IMR-90 (cell line): ENCODE results near the gene COL25A1. TPM values are rescaled to one million over a fixed set of nuclear protein-coding genes. Genes with fewer than 3 reads are reported as not detected.
"Not testable (repeated sequence)": the region's sequence is repeated elsewhere in the genome, so short reads cannot be mapped to it uniquely, and the experiment has no call there.

ENCODE experiments used
- ATAC-seq: fragments of 200-7000 bp; cut with Tn5 transposase; 2 replicates; pipeline ENCODE4 v1.9.1; 2020; ENCODE audit warnings: low read depth, mild to moderate bottlenecking, moderate library complexity
- BruUV-seq: library from RNA; stranded (reverse); fragments of 400-500 nt; replicated peaks from 2 replicates; lab custom pipeline; 2021; lab: Mats Ljungman, UMichigan
- CTCF ChIA-PET: fragments of 300-600 bp; formaldehyde crosslinking; extraction: SDS; loops from one replicate; lab custom pipeline; 2021; ENCODE audit warnings: antibody characterized with exemption; lab: Yijun Ruan, JAX
- POLR2A ChIA-PET: fragments of 300-600 bp; sonication (Branson Sonifier 250); formaldehyde crosslinking; loops from one replicate; lab custom pipeline; 2022; ENCODE audit warnings: antibody characterized with exemption; ENCODE audit not compliant: unreplicated experiment; lab: Charles Lee
- DNase-seq: peaks from one replicate; pipeline ENCODE4 v3.0.0; 2013
- H2AFZ ChIP-seq: replicated peaks from 2 replicates; pipeline ENCODE3; 2013; ENCODE audit warnings: low read length, mild to moderate bottlenecking; ENCODE audit not compliant: poor library complexity
- H2AK5ac ChIP-seq: 2 replicates; pipeline ENCODE4 v1.6.1; 2013; ENCODE audit warnings: low read depth, low read length, inconsistent platforms
- H2AK9ac ChIP-seq: replicated peaks from 2 replicates; pipeline ENCODE3; 2013; ENCODE audit warnings: mild to moderate bottlenecking, low read depth, low read length, moderate library complexity; ENCODE audit not compliant: poor library complexity
- H2BK120ac ChIP-seq: 2 replicates; pipeline ENCODE4 v1.6.1; 2013; ENCODE audit warnings: low read depth, low read length, inconsistent platforms
- H2BK15ac ChIP-seq: 3 replicates; pipeline ENCODE4 v1.6.1; 2013; ENCODE audit warnings: low read depth, low read length, inconsistent platforms
- H2BK20ac ChIP-seq: 2 replicates; pipeline ENCODE4 v1.6.1; 2013; ENCODE audit warnings: low read depth, mild to moderate bottlenecking, inconsistent platforms, low read length, moderate library complexity
- H2BK5ac ChIP-seq: 2 replicates; pipeline ENCODE4 v1.6.1; 2013; ENCODE audit warnings: mild to moderate bottlenecking, low read depth, low read length, inconsistent platforms; ENCODE audit not compliant: poor library complexity, severe bottlenecking
- H3K14ac ChIP-seq: replicated peaks from 2 replicates; pipeline ENCODE4 v1.6.1; 2013; ENCODE audit warnings: low read depth, low read length, inconsistent platforms
- H3K18ac ChIP-seq: 2 replicates; pipeline ENCODE4 v1.6.1; 2013; ENCODE audit warnings: low read depth, low read length, control low read depth
- H3K23ac ChIP-seq: 2 replicates; pipeline ENCODE4 v1.6.1; 2013; ENCODE audit warnings: low read depth, low read length, inconsistent platforms
- H3K27ac ChIP-seq: 2 replicates; pipeline ENCODE4 v1.5.1; 2013; ENCODE audit warnings: mild to moderate bottlenecking, control low read depth, low read length; ENCODE audit not compliant: insufficient read depth
- H3K27me3 ChIP-seq: 2 replicates; pipeline ENCODE4 v1.6.1; 2013; ENCODE audit warnings: low read length; ENCODE audit not compliant: control insufficient read depth, insufficient read depth
- H3K36me3 ChIP-seq: 2 replicates; pipeline ENCODE4 v1.6.1; 2013; ENCODE audit warnings: low read length, mixed read lengths; ENCODE audit not compliant: control insufficient read depth, insufficient read depth
- H3K4ac ChIP-seq: 2 replicates; pipeline ENCODE4 v1.6.1; 2013; ENCODE audit warnings: low read depth, low read length, inconsistent platforms
- H3K4me1 ChIP-seq: 2 replicates; pipeline ENCODE4 v1.6.1; 2013; ENCODE audit warnings: low read length, mixed read lengths; ENCODE audit not compliant: control insufficient read depth, insufficient read depth
- H3K4me2 ChIP-seq: 2 replicates; pipeline ENCODE4 v1.6.1; 2013; ENCODE audit warnings: low read depth, mild to moderate bottlenecking, control low read depth, low read length, moderate library complexity
- H3K4me3 ChIP-seq: 2 replicates; pipeline ENCODE4 v1.5.1; 2013; ENCODE audit warnings: low read depth, mild to moderate bottlenecking, control low read depth, low read length, moderate library complexity; ENCODE audit not compliant: insufficient read depth
- H3K56ac ChIP-seq: 2 replicates; pipeline ENCODE4 v1.6.1; 2013; ENCODE audit warnings: low read length, inconsistent platforms; ENCODE audit not compliant: insufficient read depth; ENCODE audit errors: extremely low read depth
- H3K79me1 ChIP-seq, 2 experiments: 2 replicates each; pipeline ENCODE4 v1.6.1; 2013; ENCODE audit warnings: low read length in 2 of 2, inconsistent platforms in 1 of 2, low read depth in 1 of 2
- H3K9ac ChIP-seq: 2 replicates; pipeline ENCODE4 v1.6.1; 2013; ENCODE audit warnings: low read depth, low read length, control low read depth
- H3K9me1 ChIP-seq: 2 replicates; pipeline ENCODE4 v1.6.1; 2013; ENCODE audit warnings: low read length, inconsistent platforms; ENCODE audit not compliant: insufficient read depth
- H3K9me3 ChIP-seq: 2 replicates; pipeline ENCODE4 v1.6.1; 2013; ENCODE audit warnings: low read length; ENCODE audit not compliant: control insufficient read depth, insufficient read depth
- H4K20me1 ChIP-seq: 2 replicates; pipeline ENCODE4 v1.6.1; 2013; ENCODE audit warnings: low read length, inconsistent platforms; ENCODE audit not compliant: insufficient read depth
- H4K5ac ChIP-seq: 2 replicates; pipeline ENCODE4 v1.6.1; 2013; ENCODE audit warnings: mild to moderate bottlenecking, low read depth, low read length, control low read depth
- H4K8ac ChIP-seq, 2 experiments: 2 replicates each; pipeline ENCODE4 v1.6.1; 2013; ENCODE audit warnings: low read depth in 2 of 2, low read length in 2 of 2, control low read depth in 1 of 2, inconsistent platforms in 1 of 2
- H4K91ac ChIP-seq: 2 replicates; pipeline ENCODE4 v1.6.1; 2013; ENCODE audit warnings: low read depth, low read length, inconsistent platforms; ENCODE audit not compliant: insufficient read depth
- MAFK ChIP-seq: IDR thresholded peaks from 2 replicates; pipeline ENCODE4 v1.6.1; 2012; ENCODE audit warnings: low read depth, low read length, improper control_type of control experiment
- MXI1 ChIP-seq: IDR thresholded peaks from 2 replicates; pipeline ENCODE4 v1.6.1; 2012; ENCODE audit warnings: low read depth, mild to moderate bottlenecking, low read length, moderate library complexity, borderline replicate concordance
- RFX5 ChIP-seq: IDR thresholded peaks from 2 replicates; pipeline ENCODE4 v1.8.0; 2012; ENCODE audit warnings: low read depth, mild to moderate bottlenecking, low read length, moderate library complexity
- WGBS, 2 experiments: methylation state at CpG; one replicate each; pipeline versions ENCODE4 v1.1.5 to v1.1.7; 2013; ENCODE audit warnings: missing lambda C conversion rate in 2 of 2; ENCODE audit not compliant: insufficient read length in 1 of 2; ENCODE audit errors: extremely low coverage in 2 of 2; 5-methylcytosine and 5-hydroxymethylcytosine counted together
- dilution Hi-C: fragments of 300-500 bp; cut with HindIII; formaldehyde crosslinking; loops from one replicate; pipeline ENCODE4 v1.14.3; 2018; ENCODE audit warnings: low sequenced_read_pairs; ENCODE audit not compliant: unreplicated experiment
- in situ Hi-C: fragments of 300-500 bp; cut with MboI; formaldehyde crosslinking; loops from 3 replicates; pipeline ENCODE4 v1.14.3; 2019; ENCODE audit warnings: low sequenced_read_pairs, inconsistent platforms, mixed read lengths
- intact Hi-C: fragments of 100-400 bp; cut with micrococcal nuclease; formaldehyde crosslinking; loops from 2 replicates; pipeline ENCODE4 v1.10.0; 2022
- polyA plus RNA-seq, 3 experiments: library from polyadenylated mRNA; depleted of rRNA; stranded (reverse); fragments of >200 nt; gene quantifications; 2 replicates each; pipeline ENCODE4 v1.2.3, GENCODE V29; 2012; ENCODE audit warnings: low replicate concordance in 1 of 3
- total RNA-seq: library from RNA; depleted of rRNA; stranded (reverse); fragments of >200 nt; gene quantifications from 2 replicates; pipeline ENCODE4 v1.2.3, GENCODE V29; 2012

Gene COL25A1
- total and polyA plus RNA-seq, 2 of the 4 experiments (the other 2 are of a cell fraction) = under 0.01 to 0.05 TPM

GRCh38 chr4:109077505-109077904 lies 225.0 kb downstream of the COL25A1 start:
- peaks cover 8% of the 10 kb centered on the region for H3K4me1 ChIP-seq
- no peak overlapping the region for H3K27ac ChIP-seq
- DNase-seq = no peak
- CTCF ChIA-PET = interaction anchor here (0.7 kb wide), 1 partner anchor 67 kb away, joined by 3 read pairs; no protein-coding TSS in a partner anchor
- no peak overlapping the region for H4K8ac ChIP-seq
- H3K9me1 ChIP-seq = no peaks in the 10 kb centered on the region; the same call in 1 of the 2 replicates
- H3K4me2 ChIP-seq = no peak overlapping the region
- intact Hi-C loops (loop anchor here (5.0 kb wide), 2 partner anchors 195 to 230 kb away; no protein-coding TSS in a partner anchor), dilution Hi-C loops (no loop called here), in situ Hi-C loops (no loop called here)
- POLR2A ChIA-PET = no interaction called here
- no peak overlapping the region for H2BK120ac ChIP-seq
- TF ChIP-seq MAFK = no peak
- no peak for TF ChIP-seq RFX5
- no peak for TF ChIP-seq MXI1
- no CpG with 5 or more reads among the region's 3 CpGs for WGBS, 2 experiments
- BruUV-seq = no TSS peak
- H3K23ac ChIP-seq = no peak overlapping the region
- H3K56ac ChIP-seq = no peak overlapping the region
- no peak for ATAC-seq
- H4K20me1 ChIP-seq = no peaks in the 10 kb centered on the region
- no peak overlapping the region for H3K4me3 ChIP-seq
- peak overlapping the region; percentile 53; the same call in 1 of the 2 replicates for H3K18ac ChIP-seq
- no peak overlapping the region for H2AK5ac ChIP-seq
- H3K27me3 ChIP-seq = no peaks in the 10 kb centered on the region
- no peak overlapping the region for H2AK9ac ChIP-seq
- H4K91ac ChIP-seq = no peak overlapping the region
- no peak overlapping the region; the same call in 1 of the 2 replicates for H2BK20ac ChIP-seq
- H3K9ac ChIP-seq = no peak overlapping the region
- no peak overlapping the region for H2AFZ ChIP-seq
- no peak overlapping the region for H2BK5ac ChIP-seq
- H3K4ac ChIP-seq = no peak overlapping the region
- no peaks in the 10 kb centered on the region for H3K36me3 ChIP-seq
- 0 out of 3 replicates have a peak overlapping the region, but pooled peaks have one; percentile 1 for H2BK15ac ChIP-seq
- no peaks in the 10 kb centered on the region for H3K79me1 ChIP-seq
- no peak overlapping the region for H4K5ac ChIP-seq
- H3K9me3 ChIP-seq = no peaks in the 10 kb centered on the region
- no peak overlapping the region for H3K14ac ChIP-seq

- dilution Hi-C loops, H3K79me1 ChIP-seq, H3K18ac ChIP-seq, H2BK5ac ChIP-seq, H4K20me1 ChIP-seq, H3K9me3 ChIP-seq, H4K5ac ChIP-seq, H3K27me3 ChIP-seq, H3K9ac ChIP-seq, H3K14ac ChIP-seq, H3K4me2 ChIP-seq, H2AK9ac ChIP-seq, H3K4me1 ChIP-seq, H2BK120ac ChIP-seq, H4K8ac ChIP-seq, ATAC-seq, POLR2A ChIA-PET, H4K91ac ChIP-seq, BruUV-seq, in situ Hi-C loops, H3K4me3 ChIP-seq, H3K36me3 ChIP-seq, H3K56ac ChIP-seq, H3K9me1 ChIP-seq, H3K27ac ChIP-seq, H3K4ac ChIP-seq, H2AFZ ChIP-seq, DNase-seq, H3K23ac ChIP-seq, H2BK15ac ChIP-seq: not testable (repeated sequence)
- intact Hi-C loops = loop anchor here (5.0 kb wide), 2 partner anchors 194 to 229 kb away; no protein-coding TSS in a partner anchor
- CTCF ChIA-PET = interaction anchor here (0.7 kb wide), 1 partner anchor 66 kb away, joined by 3 read pairs; no protein-coding TSS in a partner anchor
- Histone ChIP-seq H2BK20ac (peak overlapping the region; percentile 46), H2AK5ac (0 out of 2 replicates have a peak overlapping the region, but pooled peaks have one; percentile 31)
- WGBS, 2 experiments = 80% methylated on average over 1 of the region's 4 CpGs; no CpG with 5 or more reads in 1 of the 2 experiments
Measured at GRCh38 chr4:109076709-109077108, 225.7 kb downstream of the COL25A1 start.
